Left ventricle myocardium inferior (tissue), 1 donor: ENCODE results near the gene LPCAT2. TPM values are rescaled to one million over a fixed set of nuclear protein-coding genes. Genes with fewer than 3 reads are reported as not detected.

Source experiments
- DNase-seq: peaks from one replicate; pipeline ENCODE4 v3.0.0-alpha.2; 2020
- H3K27ac ChIP-seq: fragments of 200-600 bp; replicated peaks from 2 replicates; pipeline ENCODE4 v1.8.0; 2021
- H3K27me3 ChIP-seq: fragments of 200-600 bp; 2 replicates; pipeline ENCODE4 v1.8.0; 2021; ENCODE audit warnings: low read depth
- H3K36me3 ChIP-seq: fragments of 200-600 bp; 2 replicates; pipeline ENCODE4 v1.8.0; 2021
- H3K4me1 ChIP-seq: fragments of 200-600 bp; 2 replicates; pipeline ENCODE4 v1.8.0; 2021
- H3K4me3 ChIP-seq: fragments of 200-600 bp; 2 replicates; pipeline ENCODE4 v1.8.0; 2021; ENCODE audit warnings: mild to moderate bottlenecking, moderate library complexity
- H3K9me3 ChIP-seq: fragments of 200-600 bp; replicated peaks from 2 replicates; pipeline ENCODE4 v1.8.0; 2021
- CTCF ChIP-seq: fragments of 200-600 bp; IDR thresholded peaks from 2 replicates; pipeline ENCODE4 v1.8.0; 2021; ENCODE audit warnings: antibody characterized with exemption, mild to moderate bottlenecking, borderline replicate concordance
- intact Hi-C: fragments of 100-400 bp; cut with micrococcal nuclease; formaldehyde crosslinking; loops from one replicate; pipeline ENCODE4 v1.11.0; 2022
- total RNA-seq: library from RNA; stranded (reverse); fragmentation: NEBNext Ultra II Directional; extraction: Animal tissue kit (Norgen Biotek cat#: 25700); gene quantifications from one replicate; pipeline ENCODE4 v1.2.1, GENCODE V29; 2021
- donor health status: DM: no; HTN: yes; CAD: no; lungs with severe emphysema.

The LPCAT2 gene
- total RNA-seq, 1 donor from 2014 or later: 6.9 TPM

GRCh38 chr16:55487048-55487803, 21.6 kb upstream of the LPCAT2 start:
- peaks cover 13% of the 10 kb centered on the region for H3K27me3 ChIP-seq
- H3K4me1 ChIP-seq: peaks cover 22% of the 10 kb centered on the region
- TF ChIP-seq CTCF: no peak
- H3K9me3 ChIP-seq: no peaks in the 10 kb centered on the region
- peak overlapping the region; percentile 59 for H3K27ac ChIP-seq
- DNase-seq: peak; percentile 57
- peaks cover 57% of the 10 kb centered on the region for H3K36me3 ChIP-seq
- intact Hi-C loops: no loop called here
- no peak overlapping the region for H3K4me3 ChIP-seq

GRCh38 chr16:55488306-55488705, 20.6 kb upstream of the LPCAT2 start:
- DNase-seq: no peak
- H3K36me3 ChIP-seq: peaks cover 54% of the 10 kb centered on the region
- H3K4me1 ChIP-seq: peaks cover 11% of the 10 kb centered on the region
- intact Hi-C loops: no loop called here
- no peak for TF ChIP-seq CTCF
- peaks cover 2% of the 10 kb centered on the region for H3K27me3 ChIP-seq
- no peak overlapping the region for H3K4me3 ChIP-seq
- no peaks in the 10 kb centered on the region for H3K9me3 ChIP-seq
- H3K27ac ChIP-seq: peak overlapping the region; percentile 59

- no peak for TF ChIP-seq CTCF
- no peak overlapping the region for H3K4me3 ChIP-seq
- no peaks in the 10 kb centered on the region for H3K9me3 ChIP-seq
- intact Hi-C loops: no loop called here
- H3K36me3 ChIP-seq: peaks cover 44% of the 10 kb centered on the region
- peaks cover 15% of the 10 kb centered on the region for H3K4me1 ChIP-seq
- H3K27me3 ChIP-seq: no peaks in the 10 kb centered on the region
- no peak for DNase-seq
- H3K27ac ChIP-seq: no peak overlapping the region
Measured at GRCh38 chr16:55489119-55489955, 19.5 kb upstream of the LPCAT2 start.

GRCh38 chr16:55489956-55490265, 19.0 kb upstream of the LPCAT2 start:
- intact Hi-C loops: loop anchor here (10.0 kb wide), 1 partner anchor 215 kb away; no protein-coding TSS in a partner anchor
- peaks cover 38% of the 10 kb centered on the region for H3K36me3 ChIP-seq
- no peak for TF ChIP-seq CTCF
- H3K27me3 ChIP-seq: no peaks in the 10 kb centered on the region
- H3K4me3 ChIP-seq: no peak overlapping the region
- no peaks in the 10 kb centered on the region for H3K9me3 ChIP-seq
- H3K4me1 ChIP-seq: peaks cover 21% of the 10 kb centered on the region
- no peak overlapping the region for H3K27ac ChIP-seq
- no peak for DNase-seq

GRCh38 chr16:55490301-55490700, 18.6 kb upstream of the LPCAT2 start:
- H3K36me3 ChIP-seq: peaks cover 34% of the 10 kb centered on the region
- intact Hi-C loops: loop anchor here (10.0 kb wide), 1 partner anchor 214 kb away; no protein-coding TSS in a partner anchor
- no peak overlapping the region for H3K4me3 ChIP-seq
- no peak overlapping the region for H3K27ac ChIP-seq
- TF ChIP-seq CTCF: no peak
- H3K4me1 ChIP-seq: peaks cover 25% of the 10 kb centered on the region
- H3K9me3 ChIP-seq: no peaks in the 10 kb centered on the region
- no peaks in the 10 kb centered on the region for H3K27me3 ChIP-seq
- DNase-seq: no peak
